SH-SY5Y (cell line): ENCODE data around the gene RAD9A.

Experiments used
- GATA2 ChIP-seq: IDR thresholded peaks from 2 replicates; pipeline ENCODE4 v1.6.1; 2011; ENCODE audit warnings: mild to moderate bottlenecking, low read depth, low read length
- GATA3 ChIP-seq: IDR thresholded peaks from 2 replicates; pipeline ENCODE4 v1.6.1; 2011; ENCODE audit warnings: low read depth, mild to moderate bottlenecking, low read length, moderate library complexity

DNA sequence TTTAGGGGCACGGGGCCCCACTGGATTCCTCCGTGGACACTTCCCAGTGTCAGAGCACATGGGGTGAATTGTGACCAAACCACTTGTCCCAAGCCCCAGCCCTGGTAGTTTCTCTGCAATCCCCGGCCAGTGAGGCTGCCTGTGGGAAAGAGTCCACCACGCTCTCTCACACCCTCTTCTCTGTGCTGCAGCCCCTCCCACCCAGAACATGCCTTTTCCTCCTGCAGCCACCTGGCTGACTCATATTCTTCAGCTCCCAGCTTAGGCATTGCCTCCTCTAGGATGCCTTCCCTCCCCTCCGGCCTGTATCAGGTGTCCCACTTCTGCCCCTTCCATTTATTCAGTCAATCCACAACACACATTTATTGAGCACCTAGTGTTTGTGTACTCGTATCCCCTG, 31.1 kb downstream of the RAD9A start:
- TF ChIP-seq GATA2 (no peak), GATA3 (no peak)
